Hepatocyte (in vitro differentiated cells): ENCODE data around the gene HRC. TPM values are rescaled to one million over a fixed set of nuclear protein-coding genes. Genes with fewer than 3 reads are reported as not detected.

Experiments
- DNase-seq: peaks from one replicate; pipeline ENCODE4 v3.0.0-alpha.2; 2016; ENCODE audit warnings: low spot score
- H2AFZ ChIP-seq: fragments of 200-600 bp; sonication (generic); 2 replicates; pipeline ENCODE4 v1.6.0; 2016; ENCODE audit warnings: antibody characterized with exemption, mild to moderate bottlenecking
- H3K27ac ChIP-seq: fragments of 200-600 bp; sonication (generic); 2 replicates; pipeline ENCODE4 v1.5.1; 2016; ENCODE audit warnings: mild to moderate bottlenecking
- H3K27me3 ChIP-seq: fragments of 200-600 bp; sonication (generic); 2 replicates; pipeline ENCODE4 v1.6.1; 2016
- H3K36me3 ChIP-seq: fragments of 200-600 bp; sonication (generic); replicated peaks from 2 replicates; pipeline ENCODE4 v1.5.1; 2016; ENCODE audit warnings: low read depth; ENCODE audit not compliant: insufficient read depth
- H3K4me1 ChIP-seq: fragments of 200-600 bp; sonication (generic); 2 replicates; pipeline ENCODE4 v1.5.1; 2016; ENCODE audit warnings: mild to moderate bottlenecking, moderate library complexity; ENCODE audit not compliant: insufficient read depth
- H3K4me2 ChIP-seq: fragments of 200-600 bp; sonication (generic); 2 replicates; pipeline ENCODE4 v1.6.0; 2016
- H3K4me3 ChIP-seq: fragments of 200-600 bp; sonication (generic); 2 replicates; pipeline ENCODE4 v1.5.1; 2016; ENCODE audit warnings: mild to moderate bottlenecking
- H3K79me2 ChIP-seq: fragments of 200-600 bp; sonication (generic); 2 replicates; pipeline ENCODE4 v1.6.0; 2017; ENCODE audit warnings: mild to moderate bottlenecking
- H3K9me2 ChIP-seq: fragments of 200-600 bp; sonication (generic); replicated peaks from 2 replicates; pipeline ENCODE4 v1.6.0; 2017; ENCODE audit warnings: mild to moderate bottlenecking; ENCODE audit not compliant: insufficient read depth
- H3K9me3 ChIP-seq: fragments of 200-600 bp; sonication (generic); 2 replicates; pipeline ENCODE4 v1.5.1; 2016; ENCODE audit warnings: low read depth, mild to moderate bottlenecking
- H4K20me1 ChIP-seq: fragments of 200-600 bp; sonication (generic); 2 replicates; pipeline ENCODE4 v1.6.0; 2016; ENCODE audit warnings: mild to moderate bottlenecking; ENCODE audit not compliant: insufficient read depth, poor library complexity, severe bottlenecking
- EZH2 ChIP-seq: fragments of 200-600 bp; sonication (generic); IDR thresholded peaks from 2 replicates; pipeline ENCODE4 v1.6.1; 2016; ENCODE audit warnings: antibody characterized with exemption, mild to moderate bottlenecking, borderline replicate concordance
- EZH2phosphoT487 ChIP-seq: fragments of 200-600 bp; sonication (generic); IDR thresholded peaks from one replicate; pipeline ENCODE4 v1.6.1; 2018; ENCODE audit warnings: antibody characterized with exemption, mild to moderate bottlenecking, low read depth, moderate library complexity; ENCODE audit not compliant: unreplicated experiment, severe bottlenecking
- WGBS: methylation state at CpG from one replicate; pipeline ENCODE4 v1.1.6; 2016; ENCODE audit warnings: low lambda C conversion rate; ENCODE audit errors: missing lambda C conversion rate; 5-methylcytosine and 5-hydroxymethylcytosine counted together
- polyA plus RNA-seq: library from polyadenylated mRNA; unstranded; fragments of >200 nt; fragmentation: Nextera tagmentation; extraction: Ambion mirVana; gene quantifications from 2 replicates; pipeline ENCODE4 v1.2.1, GENCODE V29; 2016
- total RNA-seq: library from RNA; depleted of rRNA; stranded (reverse); fragments of >200 nt; gene quantifications from 2 replicates; pipeline ENCODE4 v1.2.3, GENCODE V29; 2014
- TF ChIP-seq, protein P1 (sequence below): fragments of 200-600 bp; sonication (generic); IDR thresholded peaks from 2 replicates; pipeline ENCODE4 v1.5.1; 2016; ENCODE audit warnings: antibody characterized with exemption, mild to moderate bottlenecking; ENCODE audit not compliant: poor library complexity

The HRC gene, protein sequence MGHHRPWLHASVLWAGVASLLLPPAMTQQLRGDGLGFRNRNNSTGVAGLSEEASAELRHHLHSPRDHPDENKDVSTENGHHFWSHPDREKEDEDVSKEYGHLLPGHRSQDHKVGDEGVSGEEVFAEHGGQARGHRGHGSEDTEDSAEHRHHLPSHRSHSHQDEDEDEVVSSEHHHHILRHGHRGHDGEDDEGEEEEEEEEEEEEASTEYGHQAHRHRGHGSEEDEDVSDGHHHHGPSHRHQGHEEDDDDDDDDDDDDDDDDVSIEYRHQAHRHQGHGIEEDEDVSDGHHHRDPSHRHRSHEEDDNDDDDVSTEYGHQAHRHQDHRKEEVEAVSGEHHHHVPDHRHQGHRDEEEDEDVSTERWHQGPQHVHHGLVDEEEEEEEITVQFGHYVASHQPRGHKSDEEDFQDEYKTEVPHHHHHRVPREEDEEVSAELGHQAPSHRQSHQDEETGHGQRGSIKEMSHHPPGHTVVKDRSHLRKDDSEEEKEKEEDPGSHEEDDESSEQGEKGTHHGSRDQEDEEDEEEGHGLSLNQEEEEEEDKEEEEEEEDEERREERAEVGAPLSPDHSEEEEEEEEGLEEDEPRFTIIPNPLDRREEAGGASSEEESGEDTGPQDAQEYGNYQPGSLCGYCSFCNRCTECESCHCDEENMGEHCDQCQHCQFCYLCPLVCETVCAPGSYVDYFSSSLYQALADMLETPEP
- total RNA-seq (0.44 and 0.50 TPM in 2 replicates), polyA plus RNA-seq (0.33 and 0.48 TPM in 2 replicates)

DNA sequence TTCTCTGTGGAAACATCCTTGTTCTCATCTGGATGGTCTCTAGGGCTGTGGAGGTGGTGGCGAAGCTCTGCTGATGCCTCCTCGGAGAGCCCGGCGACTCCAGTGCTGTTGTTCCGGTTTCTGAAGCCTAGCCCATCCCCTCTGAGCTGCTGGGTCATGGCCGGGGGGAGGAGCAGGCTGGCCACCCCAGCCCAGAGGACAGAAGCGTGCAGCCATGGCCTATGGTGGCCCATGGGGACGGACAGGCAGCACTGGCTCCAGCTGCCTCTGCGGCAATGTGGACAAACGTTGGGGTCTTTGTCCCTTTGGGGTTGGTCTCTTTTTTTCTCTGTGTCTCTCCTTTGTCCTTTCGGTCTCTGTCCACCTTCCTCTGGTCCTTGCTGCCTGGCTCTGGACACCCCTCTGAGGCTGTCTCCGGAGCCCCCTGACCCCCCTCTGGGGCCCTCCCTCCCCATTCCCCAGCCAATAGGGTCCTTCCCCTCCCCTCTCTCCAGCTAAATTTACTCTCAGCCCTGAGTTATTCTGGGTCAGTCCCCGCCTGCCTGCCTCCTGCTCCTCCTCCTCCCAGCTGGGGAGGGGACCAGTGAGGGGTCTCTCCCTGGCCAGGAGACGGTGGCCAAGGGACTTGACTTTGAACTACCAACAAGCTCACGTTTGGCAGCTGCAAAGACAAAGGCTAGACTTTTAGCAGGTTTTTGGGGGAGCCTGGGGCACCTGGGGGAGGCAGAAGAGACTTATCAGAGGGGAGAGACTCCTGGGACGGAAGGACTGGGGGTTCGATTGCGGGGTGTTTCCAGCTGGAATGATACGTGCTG, at the start of gene HRC:
HRC (minus strand) TSS at position 392 of the 815 bp plus-strand sequence; CDS start at position 233, 159 bp downstream.
- DNase-seq = no peak
- TF ChIP-seq EZH2 (no peak), EZH2phosphoT487 (no peak)
- TF ChIP-seq, protein P1, sequence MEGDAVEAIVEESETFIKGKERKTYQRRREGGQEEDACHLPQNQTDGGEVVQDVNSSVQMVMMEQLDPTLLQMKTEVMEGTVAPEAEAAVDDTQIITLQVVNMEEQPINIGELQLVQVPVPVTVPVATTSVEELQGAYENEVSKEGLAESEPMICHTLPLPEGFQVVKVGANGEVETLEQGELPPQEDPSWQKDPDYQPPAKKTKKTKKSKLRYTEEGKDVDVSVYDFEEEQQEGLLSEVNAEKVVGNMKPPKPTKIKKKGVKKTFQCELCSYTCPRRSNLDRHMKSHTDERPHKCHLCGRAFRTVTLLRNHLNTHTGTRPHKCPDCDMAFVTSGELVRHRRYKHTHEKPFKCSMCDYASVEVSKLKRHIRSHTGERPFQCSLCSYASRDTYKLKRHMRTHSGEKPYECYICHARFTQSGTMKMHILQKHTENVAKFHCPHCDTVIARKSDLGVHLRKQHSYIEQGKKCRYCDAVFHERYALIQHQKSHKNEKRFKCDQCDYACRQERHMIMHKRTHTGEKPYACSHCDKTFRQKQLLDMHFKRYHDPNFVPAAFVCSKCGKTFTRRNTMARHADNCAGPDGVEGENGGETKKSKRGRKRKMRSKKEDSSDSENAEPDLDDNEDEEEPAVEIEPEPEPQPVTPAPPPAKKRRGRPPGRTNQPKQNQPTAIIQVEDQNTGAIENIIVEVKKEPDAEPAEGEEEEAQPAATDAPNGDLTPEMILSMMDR = no peak
- Histone ChIP-seq H3K4me3 (no peak within 1 kb of the TSS), H3K4me2 (no peak within 1 kb of the TSS), H3K4me1 (peaks cover 15% of the 10 kb centered on the region), H3K27me3 (no peaks in the 10 kb centered on the region), H2AFZ (no peak within 1 kb of the TSS), H4K20me1 (no peaks in the 10 kb centered on the region), H3K9me2 (no peaks in the 10 kb centered on the region), H3K36me3 (no peaks in the 10 kb centered on the region), H3K79me2 (peaks cover 6% of the 10 kb centered on the region), H3K9me3 (no peaks in the 10 kb centered on the region), H3K27ac (no peak within 1 kb of the TSS)
- WGBS = 67% methylated on average over 18 of the region's 19 CpGs

DNA sequence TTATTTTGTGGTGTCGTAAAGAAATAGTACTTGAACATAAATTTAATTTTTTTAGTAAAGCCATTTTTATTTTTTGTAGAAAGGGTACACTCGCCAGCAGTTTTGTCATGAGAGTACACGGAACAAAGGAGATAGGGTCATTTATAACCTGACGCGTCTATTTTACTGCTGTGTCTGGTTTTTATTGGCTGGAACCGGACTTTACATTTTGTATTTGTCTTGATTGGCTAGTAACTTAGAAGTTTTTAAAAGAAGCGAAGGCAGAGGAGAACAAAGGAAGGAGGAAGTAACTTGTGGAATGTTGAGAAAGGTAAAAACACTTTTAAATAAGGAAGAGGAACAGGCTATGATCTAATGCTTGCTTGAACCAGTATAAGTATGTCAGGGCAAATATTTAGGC, 45.8 kb upstream of the HRC start:
- Histone ChIP-seq H3K36me3 (no peaks in the 10 kb centered on the region), H4K20me1 (no peaks in the 10 kb centered on the region), H3K4me3 (no peak overlapping the region), H3K4me1 (no peaks in the 10 kb centered on the region), H3K79me2 (no peaks in the 10 kb centered on the region), H3K9me3 (no peaks in the 10 kb centered on the region), H3K9me2 (no peaks in the 10 kb centered on the region), H2AFZ (no peak overlapping the region), H3K27me3 (no peaks in the 10 kb centered on the region), H3K27ac (no peak overlapping the region), H3K4me2 (no peak overlapping the region)
- DNase-seq = no peak
- TF ChIP-seq EZH2 = no peak
- TF ChIP-seq, protein P1 = no peak
- TF ChIP-seq EZH2phosphoT487 = no peak
- WGBS = 79% methylated on average over 7 of the region's 7 CpGs

DNA sequence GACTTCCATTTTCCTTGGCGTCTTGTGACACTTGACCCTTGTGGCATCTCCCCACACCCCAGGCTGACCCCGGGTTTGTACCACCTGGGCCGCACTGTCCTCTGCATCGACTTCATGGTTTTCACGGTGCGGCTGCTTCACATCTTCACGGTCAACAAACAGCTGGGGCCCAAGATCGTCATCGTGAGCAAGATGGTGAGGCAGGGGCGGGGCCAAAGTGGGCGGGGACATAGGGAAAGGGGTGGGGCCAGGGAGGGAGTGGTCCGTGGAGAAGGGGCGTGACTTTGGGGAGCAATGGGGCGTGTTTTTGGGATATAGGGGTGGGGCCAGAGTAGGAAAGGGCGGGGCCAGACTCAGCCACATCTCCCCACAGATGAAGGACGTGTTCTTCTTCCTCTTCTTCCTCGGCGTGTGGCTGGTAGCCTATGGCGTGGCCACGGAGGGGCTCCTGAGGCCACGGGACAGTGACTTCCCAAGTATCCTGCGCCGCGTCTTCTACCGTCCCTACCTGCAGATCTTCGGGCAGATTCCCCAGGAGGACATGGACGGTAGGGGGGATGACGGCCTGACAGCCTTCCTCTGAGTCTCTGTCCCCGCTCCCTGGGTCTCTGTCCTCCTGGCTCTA, 45.2 kb upstream of the HRC start:
- Histone ChIP-seq H3K79me2 (no peaks in the 10 kb centered on the region), H3K9me3 (no peaks in the 10 kb centered on the region), H4K20me1 (no peaks in the 10 kb centered on the region), H3K27ac (no peak overlapping the region), H3K4me2 (no peak overlapping the region), H3K36me3 (no peaks in the 10 kb centered on the region), H3K4me1 (no peaks in the 10 kb centered on the region), H2AFZ (no peak overlapping the region), H3K27me3 (no peaks in the 10 kb centered on the region), H3K4me3 (no peak overlapping the region), H3K9me2 (no peaks in the 10 kb centered on the region)
- no peak for DNase-seq
- TF ChIP-seq, protein P1 = no peak
- TF ChIP-seq EZH2phosphoT487 (no peak), EZH2 (no peak)
- 94% methylated on average over 27 of the region's 29 CpGs for WGBS
